Spinal cord (tissue), 10 donors: ENCODE results near the gene FCHO1. TPM values are rescaled to one million over a fixed set of nuclear protein-coding genes. Genes with fewer than 3 reads are reported as not detected.
"Not testable (repeated sequence)": the region's sequence is repeated elsewhere in the genome, so short reads cannot be mapped to it uniquely, and the experiment has no call there.

Source experiments
- DNase-seq, 6 donors: peaks; one replicate each; pipeline versions ENCODE4 v3.0.0 to v3.0.0-alpha.2; 2013 to 2015; ENCODE audit warnings: low spot score in 6 of 6, low read depth in 4 of 6
- H3K27ac ChIP-seq: one replicate; pipeline ENCODE4 v1.5.1; 2013; ENCODE audit warnings: low read depth, low read length, control low read depth
- H3K27me3 ChIP-seq: one replicate; pipeline ENCODE4 v1.6.1; 2013; ENCODE audit warnings: low read length; ENCODE audit not compliant: control insufficient read depth, insufficient read depth
- H3K36me3 ChIP-seq: one replicate; pipeline ENCODE4 v1.6.1; 2013; ENCODE audit warnings: low read length; ENCODE audit not compliant: control insufficient read depth, insufficient read depth
- H3K4me1 ChIP-seq: one replicate; pipeline ENCODE4 v1.6.1; 2013; ENCODE audit warnings: low read length; ENCODE audit not compliant: control insufficient read depth, insufficient read depth
- H3K4me3 ChIP-seq: one replicate; pipeline ENCODE4 v1.5.1; 2013; ENCODE audit warnings: low read depth, low read length, control low read depth
- H3K9me3 ChIP-seq: one replicate; pipeline ENCODE4 v1.6.1; 2013; ENCODE audit warnings: low read length; ENCODE audit not compliant: control insufficient read depth, insufficient read depth
- WGBS: methylation state at CpG from one replicate; pipeline ENCODE4 v1.1.5; 2013; ENCODE audit warnings: missing lambda C conversion rate; ENCODE audit not compliant: insufficient coverage; 5-methylcytosine and 5-hydroxymethylcytosine counted together
- polyA plus RNA-seq, 2 donors: library from polyadenylated mRNA; unstranded; fragments of 120-200 nt; gene quantifications; one replicate each; pipeline ENCODE4 v1.2.1, GENCODE V29; 2013; ENCODE audit not compliant: insufficient read length in 2 of 2
- total RNA-seq, 2 donors: library from RNA; depleted of rRNA in 1 of 2; stranded (reverse); fragments of 120-200 nt in 1 of 2; fragments of >200 nt in 1 of 2; gene quantifications; one replicate each; pipeline versions ENCODE4 v1.2.3 to v1.2.4, GENCODE V29; 2013 to 2014
- donor health status: healthy.

The FCHO1 gene
- total and polyA plus RNA-seq, 4 donors: 6.8 to 41.9 (median 21.5) TPM

GRCh38 chr19:17775245-17775927 is 24.1 kb downstream of the FCHO1 start:
- DNase-seq: no peak
- no peak overlapping the region for H3K27ac ChIP-seq
- no peaks in the 10 kb centered on the region for H3K9me3 ChIP-seq
- H3K36me3 ChIP-seq: peaks cover 84% of the 10 kb centered on the region
- no peaks in the 10 kb centered on the region for H3K27me3 ChIP-seq
- no peak overlapping the region for H3K4me3 ChIP-seq
- peaks cover 13% of the 10 kb centered on the region for H3K4me1 ChIP-seq
- 72% methylated on average over 14 of the region's 16 CpGs for WGBS

GRCh38 chr19:17775991-17776803 is 24.9 kb downstream of the FCHO1 start:
- H3K27me3 ChIP-seq: no peaks in the 10 kb centered on the region
- peaks cover 13% of the 10 kb centered on the region for H3K4me1 ChIP-seq
- H3K36me3 ChIP-seq: peaks cover 85% of the 10 kb centered on the region
- WGBS: 89% methylated on average over 21 of the region's 27 CpGs
- H3K9me3 ChIP-seq: no peaks in the 10 kb centered on the region
- H3K27ac ChIP-seq: no peak overlapping the region
- H3K4me3 ChIP-seq: no peak overlapping the region
- DNase-seq: no peak

GRCh38 chr19:17777840-17778239 is 26.6 kb downstream of the FCHO1 start:
- H3K27me3 ChIP-seq, DNase-seq, H3K9me3 ChIP-seq, H3K4me3 ChIP-seq, H3K27ac ChIP-seq: not testable (repeated sequence)
- Histone ChIP-seq H3K36me3 (peaks cover 85% of the 10 kb centered on the region), H3K4me1 (peaks cover 13% of the 10 kb centered on the region)
- WGBS: 81% methylated on average over 10 of the region's 10 CpGs

- no peak overlapping the region for H3K27ac ChIP-seq
Measured at GRCh38 chr19:17778251-17778967, 27.1 kb downstream of the FCHO1 start.

GRCh38 chr19:17778968-17779929 is 28.0 kb downstream of the FCHO1 start:
- 32% methylated on average over 25 of the region's 25 CpGs for WGBS
- no peaks in the 10 kb centered on the region for H3K27me3 ChIP-seq
- H3K4me1 ChIP-seq: peaks cover 17% of the 10 kb centered on the region
- peak in 2 of 6 donors; percentile 71 to 75 for DNase-seq
- H3K27ac ChIP-seq: no peak overlapping the region
- peaks cover 88% of the 10 kb centered on the region for H3K36me3 ChIP-seq
- no peaks in the 10 kb centered on the region for H3K9me3 ChIP-seq
- no peak overlapping the region for H3K4me3 ChIP-seq

More at GRCh38 chr19:17778251-17778967, 27.1 kb downstream of the FCHO1 start:
- Histone ChIP-seq H3K36me3 (peaks cover 86% of the 10 kb centered on the region), H3K4me3 (no peak overlapping the region), H3K4me1 (peaks cover 13% of the 10 kb centered on the region), H3K27me3 (no peaks in the 10 kb centered on the region), H3K9me3 (no peaks in the 10 kb centered on the region)
- 20% methylated on average over 37 of the region's 37 CpGs for WGBS
- no peak for DNase-seq

GRCh38 chr19:17780781-17781180 is 29.5 kb downstream of the FCHO1 start:
- Histone ChIP-seq H3K36me3 (peaks cover 85% of the 10 kb centered on the region), H3K9me3 (no peaks in the 10 kb centered on the region), H3K4me1 (peaks cover 19% of the 10 kb centered on the region), H3K4me3 (no peak overlapping the region), H3K27ac (no peak overlapping the region), H3K27me3 (no peaks in the 10 kb centered on the region)
- DNase-seq: no peak
- WGBS: 100% methylated on average over 1 of the region's 2 CpGs

- Histone ChIP-seq H3K4me1 (peaks cover 14% of the 10 kb centered on the region), H3K36me3 (peaks cover 86% of the 10 kb centered on the region)
- H3K4me3 ChIP-seq, H3K27me3 ChIP-seq, DNase-seq, H3K27ac ChIP-seq, H3K9me3 ChIP-seq: not testable (repeated sequence)
- 95% methylated on average over 4 of the region's 5 CpGs for WGBS
Measured at GRCh38 chr19:17783721-17784120, 32.4 kb downstream of the FCHO1 start.

GRCh38 chr19:17784201-17785008 is 33.1 kb downstream of the FCHO1 start:
- H3K36me3 ChIP-seq: peaks cover 86% of the 10 kb centered on the region
- H3K9me3 ChIP-seq: no peaks in the 10 kb centered on the region
- H3K27ac ChIP-seq: no peak overlapping the region
- H3K4me1 ChIP-seq: peaks cover 7% of the 10 kb centered on the region
- WGBS: 60% methylated on average over 28 of the region's 32 CpGs
- H3K27me3 ChIP-seq: no peaks in the 10 kb centered on the region
- DNase-seq: peak in 4 of 6 donors; percentile 38 to 90 (median 64)
- H3K4me3 ChIP-seq: no peak overlapping the region
